Left renal pelvis (tissue), 4 donors: Measurements from ENCODE around the gene LPGAT1. TPM values are rescaled to one million over a fixed set of nuclear protein-coding genes. Genes with fewer than 3 reads are reported as not detected.
"Not testable (repeated sequence)": the region's sequence is repeated elsewhere in the genome, so short reads cannot be mapped to it uniquely, and the experiment has no call there.

Experiments
- DNase-seq, 4 donors: peaks; one replicate each; pipeline ENCODE4 v3.0.0-alpha.2; 2013; ENCODE audit warnings: low read depth in 4 of 4, low spot score in 3 of 4
- polyA plus RNA-seq, 4 donors: library from polyadenylated mRNA; unstranded; fragments of 120-200 nt; gene quantifications; one replicate each; pipeline ENCODE4 v1.2.1, GENCODE V29; 2013; ENCODE audit not compliant: insufficient read length in 4 of 4

Gene LPGAT1
- polyA plus RNA-seq, 4 donors: 23.5 to 28.9 (median 27.6) TPM

GRCh38 chr1:211708926-211709325 lies 121.6 kb downstream of the LPGAT1 start:
- DNase-seq: no peak

- DNase-seq: no peak
Measured at GRCh38 chr1:211708006-211708405, 122.6 kb downstream of the LPGAT1 start.

DNA sequence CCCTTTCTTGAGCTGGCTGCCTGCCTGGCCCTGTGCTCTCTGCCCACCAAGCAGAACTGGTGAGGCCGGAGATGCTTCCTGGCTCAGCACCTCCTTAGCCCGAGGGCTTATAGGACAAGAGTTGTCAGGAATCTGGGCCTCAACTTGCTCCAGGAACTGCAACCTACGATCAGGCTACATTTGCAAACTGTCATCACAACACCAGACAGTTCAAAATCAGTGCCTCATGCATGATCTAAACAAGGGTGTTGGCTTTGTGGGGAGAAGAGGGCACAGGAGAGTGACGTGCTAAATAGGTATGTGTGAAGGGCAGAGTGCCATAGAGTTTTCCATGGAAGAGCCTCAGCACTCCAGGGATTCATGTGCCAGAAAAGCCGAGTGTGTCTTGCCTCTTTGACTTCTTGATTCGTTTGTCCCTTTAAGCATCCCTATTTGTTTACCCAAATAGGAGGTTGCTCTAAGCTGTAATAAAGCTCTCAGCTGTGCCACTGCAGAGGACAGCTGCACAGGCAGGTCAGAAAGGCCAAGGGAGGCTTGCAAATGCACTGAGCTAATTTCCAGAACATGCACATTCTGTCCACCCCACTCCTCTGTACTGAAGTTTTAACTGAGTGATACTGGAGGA lies 125.0 kb downstream of the LPGAT1 start:
- no peak for DNase-seq

GRCh38 chr1:211704543-211704942 lies 126.0 kb downstream of the LPGAT1 start:
- DNase-seq: no peak

- no peak for DNase-seq
Measured at GRCh38 chr1:211703812-211704537, 126.6 kb downstream of the LPGAT1 start.

GRCh38 chr1:211701733-211702132 lies 128.8 kb downstream of the LPGAT1 start:
- DNase-seq: no peak

DNA sequence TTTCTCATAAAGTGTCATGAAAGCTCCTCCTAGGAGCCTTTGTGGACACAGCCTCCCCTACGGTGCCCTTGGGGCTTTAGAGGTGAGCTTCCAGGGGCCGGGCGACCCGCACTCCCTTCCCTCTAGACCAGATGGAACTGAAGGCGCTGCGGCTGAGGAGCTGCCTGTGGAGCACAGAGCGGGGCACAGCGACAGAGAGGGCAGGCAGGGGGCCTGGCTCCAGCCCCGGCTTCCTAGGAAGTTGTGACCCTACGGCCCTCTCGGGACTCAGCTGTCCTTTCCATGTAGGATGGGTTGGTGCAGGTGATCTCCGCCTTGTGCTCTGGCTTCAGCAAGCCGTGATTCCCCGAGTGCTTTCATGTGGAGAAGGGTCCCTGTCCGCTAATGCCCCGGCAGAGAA lies 131.5 kb downstream of the LPGAT1 start:
- DNase-seq: no peak

- peak in 2 of 4 donors; percentile 39 to 45 for DNase-seq
Measured at GRCh38 chr1:211698161-211699026, 132.2 kb downstream of the LPGAT1 start.

- no peak for DNase-seq
Measured at GRCh38 chr1:211697356-211697755, 133.2 kb downstream of the LPGAT1 start.

DNA sequence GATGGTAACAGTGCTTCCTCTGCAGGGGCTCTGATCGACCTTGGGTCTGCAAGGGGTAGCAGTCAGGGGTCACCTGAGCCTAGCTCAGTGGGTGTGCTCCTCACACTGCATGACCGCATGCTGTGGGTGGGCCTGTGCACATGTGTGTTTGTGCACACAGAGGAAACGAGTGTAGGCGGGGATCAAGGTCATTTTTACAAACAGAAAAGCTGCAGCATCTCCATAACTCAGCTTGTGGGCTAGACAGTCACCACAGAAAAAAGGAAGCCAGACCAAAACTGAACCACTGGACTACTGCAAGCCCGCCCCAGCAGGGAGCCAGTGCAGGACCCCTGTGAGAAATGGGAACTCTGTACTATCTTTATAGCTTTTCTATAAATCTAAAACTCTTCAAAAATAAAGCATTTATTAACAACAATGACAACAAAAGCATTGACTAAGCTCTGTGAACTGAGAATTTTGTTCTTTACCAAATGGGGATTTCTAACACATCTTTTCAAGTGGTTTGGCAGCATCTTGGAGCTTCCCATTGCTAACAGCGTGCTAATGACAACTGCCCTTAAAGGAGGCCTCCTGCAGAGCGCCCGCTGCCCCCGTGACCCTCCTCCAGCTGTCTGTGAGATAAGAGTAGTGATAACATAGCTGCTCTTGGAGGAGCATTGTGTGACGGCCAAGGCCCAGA lies 135.3 kb downstream of the LPGAT1 start:
- DNase-seq: no peak

DNA sequence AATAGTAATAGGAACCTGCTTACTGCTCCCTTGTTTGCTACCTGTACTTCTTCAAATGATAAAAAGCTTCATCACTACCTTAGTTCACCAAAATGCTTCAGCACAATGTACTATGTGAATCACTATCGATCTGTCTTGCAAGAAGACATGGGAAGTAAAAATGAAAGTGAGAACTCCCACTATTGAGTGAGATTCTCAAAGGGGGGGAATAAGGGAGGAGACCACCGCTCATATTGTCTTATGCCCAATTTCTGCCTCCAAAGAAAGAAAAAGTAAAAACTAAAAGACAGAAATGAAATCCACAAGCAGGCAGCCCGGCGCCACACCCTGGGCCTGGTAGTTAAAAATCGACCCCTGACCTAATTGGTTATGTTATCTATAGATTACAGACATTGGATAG lies 136.7 kb downstream of the LPGAT1 start:
- DNase-seq: not testable (repeated sequence)

Other genes with a start within 250 kb of the LPGAT1 start
- gene NEK2, start 155.1 kb downstream of the LPGAT1 start, polyA plus RNA-seq: 10 to 100 TPM; 17.2 to 21.7 (median 19.1) TPM
- gene INTS7, start 204.8 kb upstream of the LPGAT1 start, polyA plus RNA-seq: 10 to 100 TPM; 16.1 to 20.3 (median 19.4) TPM
- 10 to 100 TPM; 17.8 to 22.0 (median 20.5) TPM for gene DTL, start 205.0 kb upstream of the LPGAT1 start, polyA plus RNA-seq